ENCODE measurements around the gene VKORC1.

- no peak for TF ChIP-seq CTCF (IDR thresholded peaks at IDR 0.05; ENCODE audit: poor library complexity)
- no peak for TF ChIP-seq EZH2 (IDR thresholded peaks at IDR 0.05; ENCODE audit: borderline replicate concordance)
- TF ChIP-seq EZH2phosphoT487 (IDR thresholded peaks at IDR 0.05; ENCODE audit: low read depth, severe bottlenecking, unreplicated experiment) = no peak
These were observed 18.1 kb upstream of the VKORC1 start for GRCh38 chr16:31112711-31113110.
